Osteoblast (primary cell): Measurements from ENCODE around the gene PNPLA3. TPM values are rescaled to one million over a fixed set of nuclear protein-coding genes. Genes with fewer than 3 reads are reported as not detected.
A peak's percentile ranks its signal among the peaks of the same experiment; 100 is the strongest.

ENCODE experiments used
- DNase-seq: peaks from one replicate; pipeline ENCODE4 v3.0.0; 2011; ENCODE audit warnings: low spot score, mixed read lengths; ENCODE audit not compliant: insufficient read length; ENCODE audit errors: missing footprints
- H2AFZ ChIP-seq: 2 replicates; pipeline ENCODE4 v1.6.0; 2011; ENCODE audit warnings: mild to moderate bottlenecking, low read length
- H3K27ac ChIP-seq: 2 replicates; pipeline ENCODE4 v1.5.1; 2011; ENCODE audit warnings: mild to moderate bottlenecking, low read depth, low read length, moderate library complexity
- H3K27me3 ChIP-seq: 2 replicates; pipeline ENCODE4 v1.6.0; 2012; ENCODE audit warnings: mild to moderate bottlenecking, control low read depth, inconsistent platforms, low read length, moderate library complexity; ENCODE audit not compliant: insufficient read depth
- H3K36me3 ChIP-seq: 2 replicates; pipeline ENCODE4 v1.5.1; 2011; ENCODE audit warnings: mild to moderate bottlenecking, low read length, control low read depth, moderate library complexity; ENCODE audit not compliant: insufficient read depth
- H3K4me1 ChIP-seq: 2 replicates; pipeline ENCODE4 v1.5.1; 2011; ENCODE audit warnings: mild to moderate bottlenecking, low read length, control low read depth, moderate library complexity; ENCODE audit not compliant: insufficient read depth
- H3K4me2 ChIP-seq: 2 replicates; pipeline ENCODE4 v1.6.0; 2011; ENCODE audit warnings: mild to moderate bottlenecking, low read length; ENCODE audit not compliant: insufficient read depth
- H3K4me3 ChIP-seq: fragments of 200-600 bp; sonication (generic); 3 replicates; pipeline ENCODE4 v1.5.1; 2012; ENCODE audit warnings: mild to moderate bottlenecking, low read length, inconsistent platforms; ENCODE audit not compliant: insufficient read depth
- H3K79me2 ChIP-seq: 2 replicates; pipeline ENCODE4 v1.6.0; 2012; ENCODE audit warnings: mild to moderate bottlenecking, low read length, control low read depth, inconsistent platforms; ENCODE audit not compliant: insufficient read depth
- H3K9me3 ChIP-seq: 2 replicates; pipeline ENCODE4 v1.5.1; 2011; ENCODE audit warnings: low read depth, low read length, control low read depth
- H4K20me1 ChIP-seq: 2 replicates; pipeline ENCODE4 v1.6.0; 2012; ENCODE audit warnings: mild to moderate bottlenecking, low read length, control low read depth; ENCODE audit not compliant: insufficient read depth
- CTCF ChIP-seq: IDR thresholded peaks from 2 replicates; pipeline ENCODE4 v1.5.1; 2011; ENCODE audit warnings: mild to moderate bottlenecking, low read depth, low read length, moderate library complexity; ENCODE audit errors: extremely low read depth
- total RNA-seq: library from RNA; depleted of rRNA; stranded (reverse); fragments of >200 nt; gene quantifications from 2 replicates; pipeline ENCODE4 v1.2.3, GENCODE V29; 2012

The PNPLA3 gene
- total RNA-seq, 1 donor = 8.3 TPM

- Histone ChIP-seq H3K27ac (no peak overlapping the region), H3K9me3 (no peaks in the 10 kb centered on the region), H3K79me2 (peaks cover 4% of the 10 kb centered on the region), H3K36me3 (peaks cover 63% of the 10 kb centered on the region), H4K20me1 (peaks cover 14% of the 10 kb centered on the region), H3K4me1 (peaks cover 7% of the 10 kb centered on the region), H3K4me3 (no peak overlapping the region), H3K27me3 (no peaks in the 10 kb centered on the region), H3K4me2 (no peak overlapping the region), H2AFZ (no peak overlapping the region)
- no peak for DNase-seq
- TF ChIP-seq CTCF = no peak
Measured at GRCh38 chr22:43995057-43995685, 71.6 kb downstream of the PNPLA3 start.

GRCh38 chr22:43995798-43996169 lies 72.2 kb downstream of the PNPLA3 start:
- DNase-seq = no peak
- peaks cover 14% of the 10 kb centered on the region for H4K20me1 ChIP-seq
- H3K27ac ChIP-seq = no peak overlapping the region
- no peak overlapping the region for H2AFZ ChIP-seq
- H3K79me2 ChIP-seq = peaks cover 4% of the 10 kb centered on the region
- no peaks in the 10 kb centered on the region for H3K27me3 ChIP-seq
- peaks cover 57% of the 10 kb centered on the region for H3K36me3 ChIP-seq
- H3K9me3 ChIP-seq = no peaks in the 10 kb centered on the region
- H3K4me3 ChIP-seq = no peak overlapping the region
- H3K4me1 ChIP-seq = peaks cover 7% of the 10 kb centered on the region
- no peak for TF ChIP-seq CTCF
- no peak overlapping the region for H3K4me2 ChIP-seq

GRCh38 chr22:43996170-43996980 lies 72.8 kb downstream of the PNPLA3 start:
- Histone ChIP-seq H3K27ac (no peak overlapping the region), H3K4me1 (peaks cover 7% of the 10 kb centered on the region), H3K4me2 (no peak overlapping the region), H3K4me3 (no peak overlapping the region), H3K9me3 (no peaks in the 10 kb centered on the region), H3K27me3 (no peaks in the 10 kb centered on the region), H4K20me1 (peaks cover 14% of the 10 kb centered on the region), H3K36me3 (peaks cover 57% of the 10 kb centered on the region), H2AFZ (no peak overlapping the region), H3K79me2 (peaks cover 4% of the 10 kb centered on the region)
- no peak for TF ChIP-seq CTCF
- peak; percentile 81 for DNase-seq

- no peaks in the 10 kb centered on the region for H3K27me3 ChIP-seq
- H3K79me2 ChIP-seq = peaks cover 4% of the 10 kb centered on the region
- no peak overlapping the region for H3K27ac ChIP-seq
- H3K4me1 ChIP-seq = peaks cover 7% of the 10 kb centered on the region
- no peak for TF ChIP-seq CTCF
- H3K4me3 ChIP-seq = no peak overlapping the region
- DNase-seq = no peak
- peaks cover 14% of the 10 kb centered on the region for H4K20me1 ChIP-seq
- H3K4me2 ChIP-seq = no peak overlapping the region
- no peak overlapping the region for H2AFZ ChIP-seq
- H3K9me3 ChIP-seq = no peaks in the 10 kb centered on the region
- peaks cover 55% of the 10 kb centered on the region for H3K36me3 ChIP-seq
Measured at GRCh38 chr22:43996981-43997265, 73.3 kb downstream of the PNPLA3 start.
